HG02623 (cell line): ENCODE results near the gene PCNX3.

ENCODE experiments used
- ATAC-seq: cut with Tn5 transposase; IDR thresholded peaks from one replicate; pipeline ENCODE4 v1.9.1; 2021; ENCODE audit warnings: moderate library complexity; ENCODE audit not compliant: unreplicated experiment

The PCNX3 gene

GRCh38 chr11:65615229-65615949 lies at the start of gene PCNX3:
PCNX3 (plus strand) TSS chr11:65615776; CDS start chr11:65616312, 536 bp downstream.
- peak; percentile 79 for ATAC-seq

GRCh38 chr11:65569164-65569972 lies 46.2 kb upstream of the PCNX3 start:
- ATAC-seq, result no peak

- ATAC-seq, result peak; percentile 49
These were observed 45.3 kb upstream of the PCNX3 start, which contains the start of gene ZNRD2 for GRCh38 chr11:65569973-65570918. ZNRD2 (plus strand) TSS chr11:65570477; CDS start chr11:65570492, 15 bp downstream.

DNA sequence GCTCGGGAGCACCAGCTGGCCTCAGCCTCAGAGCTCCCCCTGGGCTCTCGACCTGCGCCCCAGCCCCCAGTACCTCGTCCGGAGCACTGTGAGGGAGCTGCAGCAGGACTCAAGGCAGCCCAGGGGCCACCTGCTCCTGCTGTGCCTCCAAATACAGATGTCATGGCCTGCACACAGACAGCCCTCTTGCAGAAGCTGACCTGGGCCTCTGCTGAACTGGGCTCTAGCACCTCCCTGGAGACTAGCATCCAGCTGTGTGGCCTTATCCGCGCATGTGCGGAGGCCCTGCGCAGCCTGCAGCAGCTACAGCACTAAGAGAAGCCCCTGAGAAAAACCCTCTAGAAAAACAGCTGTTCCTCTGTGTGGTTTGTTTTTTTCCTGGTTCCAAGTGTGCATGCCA lies 44.2 kb upstream of the PCNX3 start:
- no peak for ATAC-seq

- no peak for ATAC-seq
These were observed 43.6 kb upstream of the PCNX3 start for GRCh38 chr11:65571940-65572339.

- ATAC-seq, result no peak
These were observed 43.1 kb upstream of the PCNX3 start, which contains the start of gene FAM89B for GRCh38 chr11:65572356-65573051. FAM89B (plus strand) TSS chr11:65572538; CDS start chr11:65572670, 132 bp downstream.

GRCh38 chr11:65573391-65574079 lies 42.0 kb upstream of the PCNX3 start:
- ATAC-seq, result no peak

- peak; percentile 25 for ATAC-seq
These were observed 41.3 kb upstream of the PCNX3 start for GRCh38 chr11:65574109-65574810.

DNA sequence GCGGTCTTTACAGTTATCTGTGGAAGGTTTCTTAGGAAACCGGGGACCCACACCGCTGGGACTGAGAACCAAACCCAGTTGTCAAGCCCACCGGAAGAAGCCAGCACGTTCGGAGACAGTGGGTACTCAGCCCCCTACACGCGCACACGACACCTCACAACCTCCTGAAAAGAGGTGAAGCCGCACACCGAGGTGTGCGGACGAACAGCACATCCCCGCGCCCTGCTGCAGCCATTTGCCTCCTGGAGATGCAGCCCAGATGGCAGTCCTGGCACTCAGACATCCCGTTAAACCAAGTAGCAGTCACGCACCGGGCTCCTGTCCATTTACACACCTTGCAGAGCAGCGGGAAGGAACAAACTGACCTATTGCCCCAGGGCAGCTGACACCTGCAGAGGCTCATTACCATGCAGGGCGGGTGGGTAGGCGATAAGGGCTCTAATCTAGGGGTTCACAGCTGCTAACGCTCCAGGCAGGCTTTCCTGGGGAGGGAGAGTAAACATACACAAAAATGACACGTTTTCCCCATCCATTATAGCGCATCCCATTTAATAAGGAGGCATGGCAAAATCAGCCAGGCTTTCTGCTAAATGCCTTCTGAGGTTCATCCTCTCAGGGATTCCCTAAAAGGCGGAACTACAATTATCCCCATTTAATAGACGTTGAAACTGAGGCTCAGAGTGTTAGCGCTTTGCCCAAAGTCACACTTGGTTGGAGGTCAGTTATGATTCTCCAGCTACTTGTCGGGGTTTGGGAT lies 40.6 kb upstream of the PCNX3 start:
- ATAC-seq, result no peak

- no peak for ATAC-seq
These were observed 39.9 kb upstream of the PCNX3 start, which contains the start of gene EHBP1L1 for GRCh38 chr11:65575568-65576231. EHBP1L1 (plus strand) TSS chr11:65576053; CDS start chr11:65576303, 250 bp downstream.

GRCh38 chr11:65576232-65576866 lies 39.2 kb upstream of the PCNX3 start:
- ATAC-seq, result no peak

- no peak for ATAC-seq
These were observed 38.5 kb upstream of the PCNX3 start for GRCh38 chr11:65576867-65577755.

DNA sequence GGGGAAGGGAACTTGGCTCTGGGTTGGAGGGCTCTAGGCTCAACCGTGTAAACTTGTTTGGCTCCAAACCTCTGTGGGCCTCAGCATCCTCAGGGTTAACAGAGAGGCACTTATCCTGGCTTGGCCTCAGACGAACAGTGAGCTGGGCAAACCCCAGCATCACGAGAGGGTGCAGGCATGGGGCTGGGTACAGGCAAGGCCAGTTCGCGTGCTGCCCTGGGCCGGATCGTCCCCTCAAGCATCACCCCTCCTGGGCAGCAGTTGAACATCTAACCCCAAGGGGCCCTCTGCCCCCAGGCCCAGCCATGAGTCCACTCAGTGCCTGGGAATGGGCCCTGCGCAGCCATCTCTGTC lies 37.8 kb upstream of the PCNX3 start:
- no peak for ATAC-seq

DNA sequence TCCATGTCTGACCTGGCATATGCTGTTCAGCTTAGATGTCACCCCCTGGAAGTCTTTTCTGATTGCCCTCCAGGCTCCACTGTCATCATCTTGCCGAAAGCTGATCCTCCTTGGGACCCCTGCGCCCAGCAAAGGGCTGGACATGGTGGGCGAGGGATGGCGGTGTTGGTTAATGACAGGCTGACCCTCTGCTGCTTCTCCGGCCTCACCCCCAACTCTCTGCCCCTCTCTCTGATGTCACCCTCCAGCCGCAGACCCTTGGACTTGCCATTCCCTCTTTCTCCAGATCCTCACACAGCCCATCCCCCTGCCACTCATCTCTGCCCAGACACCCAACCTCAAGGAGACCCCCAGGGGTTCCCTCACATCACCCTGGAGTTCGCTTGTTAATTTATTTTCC lies 37.4 kb upstream of the PCNX3 start:
- ATAC-seq, result no peak

- ATAC-seq, result no peak
These were observed 36.9 kb upstream of the PCNX3 start for GRCh38 chr11:65578667-65579066.

DNA sequence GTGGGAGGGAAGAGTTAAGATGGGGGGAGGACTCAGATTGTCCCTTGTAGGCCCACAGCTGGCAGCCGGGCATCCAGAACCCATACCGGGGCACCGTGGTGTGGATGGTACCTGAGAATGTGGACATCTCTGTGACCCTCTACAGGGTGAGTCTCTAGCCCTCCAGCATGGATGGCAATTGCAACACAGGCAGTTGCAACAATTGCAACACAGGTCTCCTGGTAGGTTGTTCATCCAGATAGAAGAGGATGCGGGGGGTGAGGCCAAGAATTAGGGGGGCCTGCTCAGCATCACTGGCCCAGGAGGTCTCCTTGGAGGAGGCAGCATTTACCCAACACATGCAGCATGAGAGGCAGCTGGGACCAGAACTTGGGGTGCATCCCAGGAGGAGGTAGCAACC lies 36.3 kb upstream of the PCNX3 start:
- no peak for ATAC-seq
